GM12878 (cell line): ENCODE data around the gene LIN7B. TPM values are rescaled to one million over a fixed set of nuclear protein-coding genes. Genes with fewer than 3 reads are reported as not detected.

Experiments
- ATAC-seq: fragments of 200-7000 bp; cut with Tn5 transposase; 3 replicates; pipeline ENCODE4 v1.9.1; 2020; ENCODE audit warnings: mild to moderate bottlenecking, moderate library complexity
- BruUV-seq: library from RNA; stranded (reverse); fragments of 400-500 nt; replicated peaks from 2 replicates; lab custom pipeline; 2021; lab: Mats Ljungman, UMichigan
- CTCF ChIA-PET: fragments of 300-600 bp; sonication (Branson Sonifier 250); formaldehyde crosslinking; extraction: SDS; loops from one replicate; lab custom pipeline; 2021; ENCODE audit warnings: inconsistent platforms; lab: Yijun Ruan, JAX
- POLR2A ChIA-PET: fragments of 350-600 bp; formaldehyde crosslinking; extraction: SDS; loops from one replicate; lab custom pipeline; 2021; ENCODE audit warnings: inconsistent platforms; lab: Charles Lee
- RAD21 ChIA-PET: fragments of 300-600 bp; sonication (Branson Sonifier 250); formaldehyde crosslinking; loops from one replicate; lab custom pipeline; 2023; ENCODE audit warnings: antibody characterized with exemption; ENCODE audit not compliant: unreplicated experiment; lab: Charles Lee
- SMC1A ChIA-PET: fragments of 300-600 bp; sonication (Branson Sonifier 250); formaldehyde crosslinking; loops from one replicate; lab custom pipeline; 2023; ENCODE audit not compliant: unreplicated experiment, uncharacterized antibody; lab: Charles Lee
- DNase-seq: peaks from one replicate; pipeline ENCODE4 v3.0.0-alpha.2; 2011; ENCODE audit warnings: low read depth, low spot score
- FAIRE-seq: peaks from 3 replicates; lab custom pipeline; 2011; peaks lifted over from hg19 to GRCh38; lab: Jason Lieb, UNC
- H2AFZ ChIP-seq: 2 replicates; pipeline ENCODE4 v1.6.0; 2011; ENCODE audit warnings: low read depth, low read length, control low read depth; ENCODE audit not compliant: control insufficient read depth
- H3K27ac ChIP-seq: 2 replicates; pipeline ENCODE4 v1.5.1; 2011; ENCODE audit warnings: control low read depth; ENCODE audit not compliant: control insufficient read depth, insufficient read depth
- H3K27me3 ChIP-seq, 2 experiments: replicated peaks in 1 of 2; 2 replicates each; pipeline versions ENCODE4 v1.6.0 to v1.6.1; 2011; ENCODE audit warnings: low read length in 1 of 2; ENCODE audit not compliant: control insufficient read depth in 2 of 2, insufficient read depth in 2 of 2
- H3K36me3 ChIP-seq, 2 experiments: 2 replicates each; pipeline ENCODE4 v1.5.1; 2011; ENCODE audit warnings: low read length in 1 of 2; ENCODE audit not compliant: control insufficient read depth in 2 of 2, insufficient read depth in 2 of 2
- H3K4me1 ChIP-seq: 2 replicates; pipeline ENCODE4 v1.6.1; 2011; ENCODE audit warnings: mild to moderate bottlenecking, low read length, moderate library complexity, mixed read lengths; ENCODE audit not compliant: control insufficient read depth, insufficient read depth
- H3K4me2 ChIP-seq: 2 replicates; pipeline ENCODE4 v1.6.0; 2011; ENCODE audit warnings: control low read depth; ENCODE audit not compliant: control insufficient read depth, insufficient read depth
- H3K4me3 ChIP-seq: fragments of 200-600 bp; sonication (generic); 2 replicates; pipeline ENCODE4 v1.5.1; 2016
- H3K79me2 ChIP-seq: 2 replicates; pipeline ENCODE4 v1.6.0; 2011; ENCODE audit warnings: low read length; ENCODE audit not compliant: control insufficient read depth, insufficient read depth
- H3K9ac ChIP-seq: 2 replicates; pipeline ENCODE4 v1.8.0; 2011; ENCODE audit warnings: low read length, control low read depth, mixed read lengths; ENCODE audit not compliant: control insufficient read depth, insufficient read depth
- H3K9me3 ChIP-seq: replicated peaks from 3 replicates; pipeline ENCODE4 v1.5.1; 2011; ENCODE audit warnings: mild to moderate bottlenecking, low read length; ENCODE audit not compliant: control insufficient read depth, insufficient read depth
- H4K20me1 ChIP-seq: 2 replicates; pipeline ENCODE4 v1.6.0; 2011; ENCODE audit not compliant: control insufficient read depth, insufficient read depth
- BACH1 ChIP-seq: fragments of 450-650 bp; IDR thresholded peaks from 2 replicates; pipeline ENCODE4 v1.6.1; 2017; ENCODE audit warnings: mild to moderate bottlenecking, borderline replicate concordance
- BMI1 ChIP-seq: fragments of 450-650 bp; IDR thresholded peaks from 2 replicates; pipeline ENCODE4 v1.6.1; 2016; ENCODE audit warnings: mild to moderate bottlenecking, moderate library complexity, borderline replicate concordance
- FOS ChIP-seq: IDR thresholded peaks from 3 replicates; pipeline ENCODE4 v1.6.1; 2011; ENCODE audit warnings: borderline replicate concordance; ENCODE audit not compliant: insufficient read length; ENCODE audit errors: extremely low read depth
- IRF4 ChIP-seq: IDR thresholded peaks from 2 replicates; pipeline ENCODE4 v1.6.1; 2011; ENCODE audit warnings: low read depth, low read length
- KAT2A ChIP-seq: conservative IDR thresholded peaks from 2 replicates; pipeline ENCODE4 v1.6.1; 2011; ENCODE audit warnings: low read depth, low read length; ENCODE audit not compliant: control insufficient read depth
- LARP7 ChIP-seq: fragments of 450-650 bp; IDR thresholded peaks from 2 replicates; pipeline ENCODE4 v1.6.1; 2017; ENCODE audit warnings: mild to moderate bottlenecking
- MTA3 ChIP-seq: IDR thresholded peaks from 2 replicates; pipeline ENCODE4 v1.6.1; 2012; ENCODE audit warnings: low read length, inconsistent platforms, borderline replicate concordance
- MYB ChIP-seq: fragments of 150-350 bp; IDR thresholded peaks from 2 replicates; pipeline ENCODE4 v1.6.1; 2014; ENCODE audit warnings: mild to moderate bottlenecking, low read depth, low read length, borderline replicate concordance
- NFYA ChIP-seq: IDR thresholded peaks from 2 replicates; pipeline ENCODE4 v1.6.1; 2011; ENCODE audit warnings: low read depth, mild to moderate bottlenecking, low read length, improper control_type of control experiment, borderline replicate concordance
- NR2C1 ChIP-seq: fragments of 450-650 bp; IDR thresholded peaks from 2 replicates; pipeline ENCODE4 v1.6.1; 2017; ENCODE audit warnings: antibody characterized with exemption, mild to moderate bottlenecking, moderate library complexity
- PAX5 ChIP-seq: IDR thresholded peaks from 2 replicates; pipeline ENCODE4 v1.6.1; 2011; ENCODE audit warnings: low read depth, low read length, borderline replicate concordance
- PML ChIP-seq: IDR thresholded peaks from 2 replicates; pipeline ENCODE4 v1.6.1; 2012; ENCODE audit warnings: low read length, inconsistent platforms
- RB1 ChIP-seq: fragments of 450-650 bp; formaldehyde crosslinking; IDR thresholded peaks from 2 replicates; pipeline ENCODE4 v1.6.1; 2017; ENCODE audit warnings: mild to moderate bottlenecking, borderline replicate concordance
- RUNX3 ChIP-seq: IDR thresholded peaks from 2 replicates; pipeline ENCODE4 v1.6.1; 2012; ENCODE audit warnings: low read length, inconsistent platforms
- SUPT20H ChIP-seq: IDR thresholded peaks from 2 replicates; pipeline ENCODE4 v1.6.1; 2011; ENCODE audit warnings: low read depth, mild to moderate bottlenecking, low read length, moderate library complexity, borderline replicate concordance; ENCODE audit not compliant: control insufficient read depth
- WRNIP1 ChIP-seq: IDR thresholded peaks from 2 replicates; pipeline ENCODE4 v1.6.1; 2011; ENCODE audit warnings: low read depth, low read length, improper control_type of control experiment, borderline replicate concordance
- ZNF384 ChIP-seq: IDR thresholded peaks from 2 replicates; pipeline ENCODE4 v1.6.1; 2012; ENCODE audit warnings: low read depth, mild to moderate bottlenecking, low read length, improper control_type of control experiment, borderline replicate concordance
- ZZZ3 ChIP-seq: IDR thresholded peaks from 2 replicates; pipeline ENCODE4 v1.6.1; 2011; ENCODE audit warnings: low read depth; ENCODE audit not compliant: control insufficient read depth, insufficient read length
- WGBS: methylation state at CpG from one replicate; pipeline ENCODE4 v1.1.6; 2016; ENCODE audit warnings: low lambda C conversion rate; ENCODE audit not compliant: insufficient replicate concordance, insufficient coverage; ENCODE audit errors: missing lambda C conversion rate; 5-methylcytosine and 5-hydroxymethylcytosine counted together
- in situ Hi-C: fragments of 300-500 bp; cut with MboI; formaldehyde crosslinking; loops from 9 replicates; pipeline ENCODE4 v1.14.3; 2018; ENCODE audit warnings: mixed read lengths
- intact Hi-C: fragments of 100-400 bp; cut with micrococcal nuclease; formaldehyde crosslinking; loops from one replicate; pipeline ENCODE4 v1.14.2; 2022; ENCODE audit not compliant: unreplicated experiment
- polyA plus RNA-seq, 11 experiments: library from polyadenylated mRNA; depleted of rRNA in 4 of 11; unstranded in 6 of 11; stranded (reverse) in 5 of 11; fragments of >200 nt; fragmentation: Nextera tagmentation in 4 of 11; fragmentation: Illumina TruSeq in 1 of 11; extraction: Ambion mirVana in 4 of 11; extraction: Trizol in 1 of 11; gene quantifications; 1 replicate in 1 of 11; 2 replicates in 10 of 11; pipeline versions ENCODE4 v1.2.1 to v1.2.3, GENCODE V29; 2011 to 2016; ENCODE audit warnings: inconsistent platforms in 2 of 11, missing spikeins in 2 of 11, low read depth in 1 of 11
- total RNA-seq, 4 experiments: library from RNA; depleted of rRNA in 3 of 4; stranded (reverse); fragments of >200 nt in 3 of 4; fragmentation: Illumina TruSeq in 1 of 4; extraction: Trizol in 1 of 4; gene quantifications; 2 replicates each; pipeline versions ENCODE4 v1.2.1 to v1.2.3, GENCODE V29; 2013 to 2021
- TF ChIP-seq, protein P1 (sequence below): fragments of 150-350 bp; IDR thresholded peaks from 2 replicates; pipeline ENCODE4 v1.6.1; 2016; ENCODE audit warnings: low read depth, low read length
- TF ChIP-seq, protein P2 (sequence below): IDR thresholded peaks from 2 replicates; pipeline ENCODE4 v1.6.1; 2011; ENCODE audit warnings: low read depth, mild to moderate bottlenecking, low read length, moderate library complexity, borderline replicate concordance; ENCODE audit errors: extremely low read depth

LIN7B gene
- total and polyA plus RNA-seq, 10 of the 15 experiments (the other 5 are each of a cell fraction or from before 2014, with no cell fraction given): 0.15 to 3.5 (median 1.6) TPM; not detected in 2

DNA sequence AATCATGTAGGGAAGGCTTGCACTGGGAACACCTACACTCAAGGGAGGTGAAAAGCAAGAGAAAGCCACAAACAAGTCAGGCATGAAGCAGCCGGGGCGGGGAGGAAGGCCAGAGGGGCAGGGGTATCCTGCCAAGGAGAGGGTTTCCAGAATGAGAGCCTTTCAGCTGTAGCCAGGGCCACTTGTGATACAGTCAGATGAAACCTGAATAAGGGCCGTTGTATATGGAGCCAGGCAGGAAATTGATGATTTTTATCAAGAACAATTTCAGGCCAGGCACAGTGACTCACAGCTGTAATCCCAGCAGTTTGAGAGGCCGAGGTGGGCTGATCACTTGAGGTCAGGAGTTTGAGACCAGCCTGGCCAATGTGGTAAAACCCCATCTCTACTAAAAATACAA, 47.8 kb downstream of the LIN7B start:
- POLR2A ChIA-PET: no interaction called here
- FAIRE-seq: no peak
- ATAC-seq: no peak
- H2AFZ ChIP-seq: no peak overlapping the region
- no peak overlapping the region for H3K9ac ChIP-seq
- H4K20me1 ChIP-seq: no peaks in the 10 kb centered on the region
- H3K4me2 ChIP-seq: no peak overlapping the region
- no TSS peak for BruUV-seq
- peaks cover 0 to 5% of the 10 kb centered on the region in 2 experiments; a peak in 3 of 4 replicates for H3K27me3 ChIP-seq
- no peaks in the 10 kb centered on the region for H3K79me2 ChIP-seq
- no peaks in the 10 kb centered on the region for H3K9me3 ChIP-seq
- SMC1A ChIA-PET: no interaction called here
- CTCF ChIA-PET: interaction anchor here (1.2 to 1.5 kb wide), 2 partner anchors 46 to 64 kb away, joined by 3 to 4 read pairs; no protein-coding TSS in a partner anchor
- no peak overlapping the region for H3K27ac ChIP-seq
- WGBS: 5% methylated on average over 4 of the region's 4 CpGs
- no peak overlapping the region for H3K4me3 ChIP-seq
- RAD21 ChIA-PET: no interaction called here
- in situ Hi-C loops: no loop called here
- no peak for DNase-seq
- intact Hi-C loops: no loop called here
- TF ChIP-seq FOS: no peak
- no peak for TF ChIP-seq LARP7
- no peak for TF ChIP-seq RUNX3
- no peak for TF ChIP-seq SUPT20H
- no peak for TF ChIP-seq BACH1
- TF ChIP-seq WRNIP1: no peak
- no peak for TF ChIP-seq RB1
- TF ChIP-seq, protein P1, sequence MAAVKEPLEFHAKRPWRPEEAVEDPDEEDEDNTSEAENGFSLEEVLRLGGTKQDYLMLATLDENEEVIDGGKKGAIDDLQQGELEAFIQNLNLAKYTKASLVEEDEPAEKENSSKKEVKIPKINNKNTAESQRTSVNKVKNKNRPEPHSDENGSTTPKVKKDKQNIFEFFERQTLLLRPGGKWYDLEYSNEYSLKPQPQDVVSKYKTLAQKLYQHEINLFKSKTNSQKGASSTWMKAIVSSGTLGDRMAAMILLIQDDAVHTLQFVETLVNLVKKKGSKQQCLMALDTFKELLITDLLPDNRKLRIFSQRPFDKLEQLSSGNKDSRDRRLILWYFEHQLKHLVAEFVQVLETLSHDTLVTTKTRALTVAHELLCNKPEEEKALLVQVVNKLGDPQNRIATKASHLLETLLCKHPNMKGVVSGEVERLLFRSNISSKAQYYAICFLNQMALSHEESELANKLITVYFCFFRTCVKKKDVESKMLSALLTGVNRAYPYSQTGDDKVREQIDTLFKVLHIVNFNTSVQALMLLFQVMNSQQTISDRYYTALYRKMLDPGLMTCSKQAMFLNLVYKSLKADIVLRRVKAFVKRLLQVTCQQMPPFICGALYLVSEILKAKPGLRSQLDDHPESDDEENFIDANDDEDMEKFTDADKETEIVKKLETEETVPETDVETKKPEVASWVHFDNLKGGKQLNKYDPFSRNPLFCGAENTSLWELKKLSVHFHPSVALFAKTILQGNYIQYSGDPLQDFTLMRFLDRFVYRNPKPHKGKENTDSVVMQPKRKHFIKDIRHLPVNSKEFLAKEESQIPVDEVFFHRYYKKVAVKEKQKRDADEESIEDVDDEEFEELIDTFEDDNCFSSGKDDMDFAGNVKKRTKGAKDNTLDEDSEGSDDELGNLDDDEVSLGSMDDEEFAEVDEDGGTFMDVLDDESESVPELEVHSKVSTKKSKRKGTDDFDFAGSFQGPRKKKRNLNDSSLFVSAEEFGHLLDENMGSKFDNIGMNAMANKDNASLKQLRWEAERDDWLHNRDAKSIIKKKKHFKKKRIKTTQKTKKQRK: no peak
- no peak for TF ChIP-seq NFYA
- no peak for TF ChIP-seq KAT2A
- TF ChIP-seq MTA3: no peak
- TF ChIP-seq PML: no peak
- TF ChIP-seq NR2C1: no peak
- no peak for TF ChIP-seq ZNF384
- no peak for TF ChIP-seq BMI1
- no peak for TF ChIP-seq PAX5
- TF ChIP-seq, protein P2, sequence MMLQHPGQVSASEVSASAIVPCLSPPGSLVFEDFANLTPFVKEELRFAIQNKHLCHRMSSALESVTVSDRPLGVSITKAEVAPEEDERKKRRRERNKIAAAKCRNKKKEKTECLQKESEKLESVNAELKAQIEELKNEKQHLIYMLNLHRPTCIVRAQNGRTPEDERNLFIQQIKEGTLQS: no peak
- no peak for TF ChIP-seq MYB
- TF ChIP-seq IRF4: no peak
- TF ChIP-seq ZZZ3: no peak
- H3K4me1 ChIP-seq: no peaks in the 10 kb centered on the region
- H3K36me3 ChIP-seq: no peaks in the 10 kb centered on the region
